Measurements from ENCODE around the gene TRIM3.

TRIM3 gene

DNA sequence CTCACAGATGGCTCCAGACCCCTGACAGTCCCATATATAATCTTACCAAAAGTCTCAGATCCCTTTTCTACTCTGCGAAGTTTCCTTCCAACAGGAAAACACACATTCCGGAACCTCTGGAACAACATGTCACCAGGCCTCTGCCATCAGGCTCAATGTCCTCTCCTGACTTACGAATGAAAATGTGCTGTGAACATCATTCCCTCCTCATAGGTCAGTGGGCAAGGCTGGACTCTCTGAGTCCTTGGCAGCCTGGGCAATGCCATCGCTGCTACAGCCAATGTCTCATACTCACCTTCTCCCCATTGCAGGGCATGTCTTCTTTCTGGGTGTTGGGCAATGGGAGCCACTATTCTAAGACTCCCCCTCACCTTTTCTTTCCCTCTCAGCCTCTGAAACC, 31.3 kb downstream of the TRIM3 start:
- DNase-seq (ENCODE audit: low read depth), result no peak

GRCh38 chr11:6440906-6441358, 32.8 kb downstream of the TRIM3 start, which contains the start of gene HPX:
Gene HPX (minus strand): TSS chr11:6440987. CDS start chr11:6440963, 24 bp downstream.
- no peak within 1 kb of the TSS for H3K4me3 ChIP-seq (ENCODE audit: low read depth, low read length)
- DNase-seq (ENCODE audit: low read depth), result no peak
- TF ChIP-seq, protein P1, sequence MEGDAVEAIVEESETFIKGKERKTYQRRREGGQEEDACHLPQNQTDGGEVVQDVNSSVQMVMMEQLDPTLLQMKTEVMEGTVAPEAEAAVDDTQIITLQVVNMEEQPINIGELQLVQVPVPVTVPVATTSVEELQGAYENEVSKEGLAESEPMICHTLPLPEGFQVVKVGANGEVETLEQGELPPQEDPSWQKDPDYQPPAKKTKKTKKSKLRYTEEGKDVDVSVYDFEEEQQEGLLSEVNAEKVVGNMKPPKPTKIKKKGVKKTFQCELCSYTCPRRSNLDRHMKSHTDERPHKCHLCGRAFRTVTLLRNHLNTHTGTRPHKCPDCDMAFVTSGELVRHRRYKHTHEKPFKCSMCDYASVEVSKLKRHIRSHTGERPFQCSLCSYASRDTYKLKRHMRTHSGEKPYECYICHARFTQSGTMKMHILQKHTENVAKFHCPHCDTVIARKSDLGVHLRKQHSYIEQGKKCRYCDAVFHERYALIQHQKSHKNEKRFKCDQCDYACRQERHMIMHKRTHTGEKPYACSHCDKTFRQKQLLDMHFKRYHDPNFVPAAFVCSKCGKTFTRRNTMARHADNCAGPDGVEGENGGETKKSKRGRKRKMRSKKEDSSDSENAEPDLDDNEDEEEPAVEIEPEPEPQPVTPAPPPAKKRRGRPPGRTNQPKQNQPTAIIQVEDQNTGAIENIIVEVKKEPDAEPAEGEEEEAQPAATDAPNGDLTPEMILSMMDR (IDR thresholded peaks at IDR 0.05; ENCODE audit: control insufficient read depth, extremely low read depth, insufficient read depth), result no peak

More for the DNA sequence above, 31.3 kb downstream of the TRIM3 start:
- TF ChIP-seq, protein P1 (IDR thresholded peaks at IDR 0.05; ENCODE audit: control insufficient read depth, extremely low read depth, insufficient read depth), result no peak
- no peak overlapping the region for H3K4me3 ChIP-seq (ENCODE audit: low read depth, low read length)

- TF ChIP-seq, protein P1 (IDR thresholded peaks at IDR 0.05; ENCODE audit: control insufficient read depth, extremely low read depth, insufficient read depth), result peak; percentile 79
- peak; percentile 35 for DNase-seq (ENCODE audit: low read depth)
- H3K4me3 ChIP-seq (ENCODE audit: low read depth, low read length), result no peak overlapping the region
Observed at GRCh38 chr11:6438979-6439571, 34.7 kb downstream of the TRIM3 start.

- H3K4me3 ChIP-seq (ENCODE audit: low read depth, low read length), result no peak overlapping the region
- TF ChIP-seq, protein P1 (IDR thresholded peaks at IDR 0.05; ENCODE audit: control insufficient read depth, extremely low read depth, insufficient read depth), result no peak
- DNase-seq (ENCODE audit: low read depth), result no peak
Observed at GRCh38 chr11:6437993-6438392, 35.7 kb downstream of the TRIM3 start.

GRCh38 chr11:6437423-6437822, 36.3 kb downstream of the TRIM3 start:
- TF ChIP-seq, protein P1 (IDR thresholded peaks at IDR 0.05; ENCODE audit: control insufficient read depth, extremely low read depth, insufficient read depth), result no peak
- no peak overlapping the region for H3K4me3 ChIP-seq (ENCODE audit: low read depth, low read length)
- no peak for DNase-seq (ENCODE audit: low read depth)

GRCh38 chr11:6433998-6434660, 39.6 kb downstream of the TRIM3 start:
- TF ChIP-seq, protein P1 (IDR thresholded peaks at IDR 0.05; ENCODE audit: control insufficient read depth, extremely low read depth, insufficient read depth), result no peak
- H3K4me3 ChIP-seq (ENCODE audit: low read depth, low read length), result no peak overlapping the region
- DNase-seq (ENCODE audit: low read depth), result peak; percentile 76
